Adrenal gland (tissue), 5 donors: ENCODE data around the gene DNAH1.

ENCODE experiments used
- CTCF ChIP-seq, 6 experiments: fragments of 450-650 bp in 4 of 6; fragments of 200-600 bp in 2 of 6; sonication (generic) in 1 of 6; IDR thresholded peaks; 1 replicate in 5 of 6; 2 replicates in 1 of 6; pipeline versions ENCODE4 v1.5.1 to v1.8.0; 2016 to 2021; ENCODE audit warnings: antibody characterized with exemption in 6 of 6, mild to moderate bottlenecking in 2 of 6, moderate library complexity in 1 of 6
- POLR2A ChIP-seq, 2 donors: fragments of 450-650 bp; IDR thresholded peaks; one replicate each; pipeline ENCODE4 v1.6.1; 2017; ENCODE audit warnings: antibody characterized with exemption in 2 of 2, mild to moderate bottlenecking in 2 of 2, moderate library complexity in 1 of 2
- donor health status: DM: no; HTN: no; CAD: no.

GRCh38 chr3:52325686-52326085, 9.6 kb downstream of the DNAH1 start:
- TF ChIP-seq CTCF (IDR thresholded peaks at IDR 0.05) (no peak), POLR2A (IDR thresholded peaks at IDR 0.05) (no peak)
